Activated T-cell treated with anti-CD3 and anti-CD28 coated beads, Interleukin-2, amount 50 U/mL, for 24 hours (primary cell): ENCODE results near the gene SULT1C4.

Experiments
- DNase-seq: peaks from one replicate; pipeline ENCODE4 v3.0.0-alpha.2; 2020
- H3K27ac Mint-ChIP-seq: 2 replicates; pipeline ENCODE4 v1.8.0; 2020; ENCODE audit warnings: mild to moderate bottlenecking, mixed read lengths
- H3K27me3 Mint-ChIP-seq: 2 replicates; pipeline ENCODE4 v1.8.0; 2020; ENCODE audit warnings: mixed read lengths
- H3K36me3 Mint-ChIP-seq: 2 replicates; pipeline ENCODE4 v1.8.0; 2020; ENCODE audit warnings: low read depth, mixed read lengths
- H3K4me1 Mint-ChIP-seq: 2 replicates; pipeline ENCODE4 v1.8.0; 2020; ENCODE audit warnings: low read depth, mixed read lengths
- H3K4me3 Mint-ChIP-seq: 2 replicates; pipeline ENCODE4 v1.8.0; 2020; ENCODE audit warnings: mild to moderate bottlenecking, moderate library complexity, mixed read lengths
- H3K9me3 Mint-ChIP-seq: 2 replicates; pipeline ENCODE4 v1.8.0; 2020; ENCODE audit warnings: mixed read lengths

SULT1C4 gene

DNA sequence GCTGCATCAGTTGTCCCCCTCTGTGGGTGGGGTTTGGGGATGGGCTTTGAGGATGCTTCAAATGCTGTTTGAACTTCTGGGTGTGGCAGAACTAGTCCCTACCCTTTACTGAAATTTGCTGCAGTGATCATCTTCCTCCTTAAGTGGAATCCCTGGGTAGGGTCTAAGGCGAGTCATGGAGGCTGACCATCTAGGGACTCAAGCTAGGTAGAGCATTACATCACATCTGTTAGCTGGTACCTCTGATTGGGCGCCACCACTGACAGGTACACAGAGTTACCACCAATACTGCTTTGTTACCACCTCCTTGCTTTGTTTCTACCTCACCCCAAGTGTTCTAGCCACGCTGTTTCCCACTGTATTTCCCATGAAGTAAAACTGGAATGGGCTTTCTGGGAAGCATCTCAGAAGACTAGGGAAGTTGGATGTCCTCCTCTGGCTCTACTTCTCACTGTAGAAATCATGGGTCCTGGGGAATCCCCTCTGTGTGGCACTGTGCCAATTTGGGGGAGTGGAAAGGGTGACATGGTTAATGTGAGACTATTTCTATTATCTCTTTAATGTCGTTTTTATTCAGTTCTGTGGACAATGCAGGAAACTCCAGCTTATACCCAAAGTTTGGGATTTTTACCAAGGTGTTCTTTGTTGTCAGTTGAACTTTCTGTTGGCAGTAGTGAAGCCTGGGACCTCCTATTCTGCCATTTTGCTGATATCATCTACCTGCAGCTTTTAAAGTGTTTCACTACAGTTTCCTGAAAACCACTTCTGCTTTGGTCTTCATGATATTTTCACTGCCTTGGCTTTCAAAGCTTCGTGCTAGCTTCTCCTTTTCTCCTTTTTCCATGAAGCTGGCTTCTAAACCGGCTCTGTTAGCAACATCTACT lies 14.5 kb upstream of the SULT1C4 start:
- no peak overlapping the region for H3K27ac Mint-ChIP-seq
- H3K4me3 Mint-ChIP-seq: no peak overlapping the region
- DNase-seq: no peak

DNA sequence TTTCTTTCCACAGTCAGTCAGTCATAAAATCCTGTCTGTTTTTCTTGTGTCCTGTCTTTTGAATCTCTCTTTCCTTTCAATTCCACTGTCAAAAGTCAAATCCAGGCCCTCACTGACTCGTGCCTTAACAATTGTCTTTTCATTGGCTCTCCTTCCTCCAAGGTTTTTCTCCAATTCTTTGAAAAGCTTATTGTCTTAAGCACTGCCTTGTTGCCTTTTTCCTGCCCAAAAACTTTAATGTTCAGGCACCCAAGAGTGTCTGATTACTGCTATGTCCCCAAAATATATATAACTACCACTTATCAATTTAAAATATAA lies 13.9 kb upstream of the SULT1C4 start:
- Mint-ChIP-seq H3K36me3 (no peaks in the 10 kb centered on the region), H3K4me1 (no peaks in the 10 kb centered on the region), H3K27ac (no peak overlapping the region), H3K9me3 (no peaks in the 10 kb centered on the region), H3K27me3 (peaks cover 28% of the 10 kb centered on the region), H3K4me3 (no peak overlapping the region)
- no peak for DNase-seq

More for the DNA sequence above, 14.5 kb upstream of the SULT1C4 start:
- Mint-ChIP-seq H3K4me1 (no peaks in the 10 kb centered on the region), H3K9me3 (no peaks in the 10 kb centered on the region), H3K27me3 (peaks cover 33% of the 10 kb centered on the region), H3K36me3 (no peaks in the 10 kb centered on the region)

DNA sequence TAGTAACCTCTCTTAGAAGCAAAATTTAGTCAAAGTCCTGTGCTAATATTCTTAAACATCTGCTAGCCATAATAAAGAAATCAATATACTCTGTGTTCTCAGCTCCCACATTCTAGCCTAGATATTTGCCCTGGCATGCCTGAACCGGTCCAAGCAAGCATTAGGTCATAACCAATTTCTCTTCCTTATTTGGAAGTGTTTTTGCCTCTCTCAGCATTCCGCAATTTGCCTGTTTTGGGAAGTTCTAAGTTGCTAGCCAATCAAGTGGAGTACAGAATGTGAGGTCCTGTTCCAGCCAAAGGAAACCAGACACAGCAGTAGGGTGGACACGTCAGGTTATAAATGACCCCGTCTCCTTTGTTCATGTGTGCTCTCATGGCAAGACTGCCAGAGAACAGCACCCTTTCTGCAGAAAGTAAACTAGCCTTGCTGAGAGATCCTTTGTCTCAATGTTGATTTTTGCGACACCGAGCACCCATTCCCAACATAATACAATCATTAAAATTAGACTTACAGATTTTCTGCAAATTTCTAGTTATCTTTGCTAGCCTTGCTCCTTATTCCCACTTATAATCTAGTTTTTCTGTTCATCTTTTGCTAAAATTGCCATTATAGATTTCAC lies 13.0 kb upstream of the SULT1C4 start:
- Mint-ChIP-seq H3K4me1 (no peaks in the 10 kb centered on the region), H3K27me3 (peaks cover 23% of the 10 kb centered on the region), H3K27ac (no peak overlapping the region), H3K9me3 (no peaks in the 10 kb centered on the region), H3K36me3 (no peaks in the 10 kb centered on the region), H3K4me3 (no peak overlapping the region)
- no peak for DNase-seq

DNA sequence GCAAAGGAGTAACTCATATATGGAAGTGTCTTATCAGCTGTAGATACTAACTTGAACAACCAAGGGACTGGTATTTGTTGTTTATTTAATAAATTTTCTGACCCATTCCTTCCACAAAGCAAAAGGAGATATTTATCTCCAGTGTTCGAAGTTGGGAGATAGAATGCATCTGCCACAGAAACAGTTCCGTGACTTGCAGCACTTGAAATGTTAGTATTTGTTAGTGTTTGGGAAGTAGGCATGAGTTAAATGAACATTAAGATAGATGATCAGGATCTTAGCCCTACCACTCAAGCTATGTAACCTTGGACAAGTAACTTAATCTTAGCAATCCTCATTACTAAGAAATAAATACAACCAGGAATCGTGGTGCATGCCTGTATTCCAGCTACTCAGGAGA lies 12.1 kb upstream of the SULT1C4 start:
- H3K27ac Mint-ChIP-seq: no peak overlapping the region
- H3K9me3 Mint-ChIP-seq: no peaks in the 10 kb centered on the region
- no peak overlapping the region for H3K4me3 Mint-ChIP-seq
- peaks cover 22% of the 10 kb centered on the region for H3K27me3 Mint-ChIP-seq
- no peak for DNase-seq
- no peaks in the 10 kb centered on the region for H3K36me3 Mint-ChIP-seq
- no peaks in the 10 kb centered on the region for H3K4me1 Mint-ChIP-seq

DNA sequence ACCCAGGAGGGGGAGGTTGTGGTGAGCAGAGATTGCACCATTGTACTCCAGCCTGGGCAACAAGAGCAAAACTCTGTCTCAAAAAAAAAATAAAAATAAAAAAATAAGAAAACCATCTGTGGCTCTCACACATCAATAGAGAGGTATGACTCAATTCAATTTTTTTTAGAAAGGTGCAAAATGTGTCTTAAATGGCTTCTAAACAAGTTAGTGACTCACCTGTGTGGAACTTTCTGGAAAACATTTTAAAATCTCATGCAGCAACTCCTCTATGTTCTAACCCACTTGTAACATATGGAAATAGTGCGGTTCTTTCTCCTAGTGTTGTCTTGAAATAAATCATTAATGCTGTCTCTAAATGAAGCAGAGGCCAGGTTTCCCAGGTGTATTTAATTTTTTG lies 10.7 kb upstream of the SULT1C4 start:
- H3K27ac Mint-ChIP-seq: no peak overlapping the region
- no peak for DNase-seq
- H3K9me3 Mint-ChIP-seq: no peaks in the 10 kb centered on the region
- no peak overlapping the region for H3K4me3 Mint-ChIP-seq
- H3K27me3 Mint-ChIP-seq: peaks cover 21% of the 10 kb centered on the region
- H3K36me3 Mint-ChIP-seq: no peaks in the 10 kb centered on the region
- no peaks in the 10 kb centered on the region for H3K4me1 Mint-ChIP-seq

DNA sequence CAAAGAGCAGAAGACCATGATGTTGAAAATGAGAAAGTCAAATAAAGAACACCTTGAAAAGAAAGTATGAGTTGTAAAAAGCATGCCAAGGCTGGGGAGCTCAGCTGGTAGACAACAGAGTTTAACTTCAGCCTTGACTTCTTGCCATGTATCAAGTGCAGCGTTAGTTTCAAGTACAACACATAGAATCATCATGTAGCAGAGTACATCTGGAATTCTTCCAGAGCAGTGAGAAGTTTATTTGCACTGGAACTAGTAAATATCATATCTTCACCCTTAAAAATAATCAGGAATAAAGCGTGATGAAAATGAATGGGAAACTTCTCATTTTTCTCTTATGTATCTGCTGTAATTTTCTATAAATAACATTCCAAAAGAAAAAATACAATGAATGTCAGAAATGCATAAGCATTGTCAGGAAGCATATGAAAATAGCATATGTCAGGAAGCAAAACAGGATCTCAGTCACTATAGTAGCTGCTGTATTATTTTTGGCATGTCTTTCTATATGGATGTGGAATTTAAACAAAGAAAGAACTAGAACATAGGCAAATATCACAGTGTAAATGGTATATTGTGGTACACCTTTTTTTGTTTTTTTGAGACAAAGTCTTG lies 10.1 kb upstream of the SULT1C4 start:
- no peaks in the 10 kb centered on the region for H3K36me3 Mint-ChIP-seq
- DNase-seq: no peak
- peaks cover 20% of the 10 kb centered on the region for H3K27me3 Mint-ChIP-seq
- H3K4me3 Mint-ChIP-seq: no peak overlapping the region
- H3K27ac Mint-ChIP-seq: no peak overlapping the region
- no peaks in the 10 kb centered on the region for H3K9me3 Mint-ChIP-seq
- no peaks in the 10 kb centered on the region for H3K4me1 Mint-ChIP-seq

DNA sequence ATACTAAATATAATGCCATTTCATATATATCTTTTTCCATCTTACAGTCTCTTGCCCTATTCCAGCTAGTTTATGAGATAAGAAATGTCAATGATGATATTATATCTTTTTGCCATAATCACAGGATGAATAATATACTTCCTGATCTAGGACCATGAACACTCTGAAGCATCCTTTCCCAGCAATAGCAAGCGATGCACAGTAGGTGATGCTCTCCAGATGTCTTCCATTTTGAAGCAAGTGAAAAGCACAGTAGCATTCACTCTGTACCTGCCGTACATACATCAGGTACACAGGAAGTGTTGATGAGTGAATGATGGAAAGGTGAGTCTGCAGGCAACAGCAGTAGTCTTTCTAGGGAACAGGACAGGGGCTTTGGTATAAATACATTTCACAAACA lies 8.6 kb upstream of the SULT1C4 start:
- H3K4me3 Mint-ChIP-seq: no peak overlapping the region
- H3K4me1 Mint-ChIP-seq: no peaks in the 10 kb centered on the region
- no peaks in the 10 kb centered on the region for H3K36me3 Mint-ChIP-seq

DNA sequence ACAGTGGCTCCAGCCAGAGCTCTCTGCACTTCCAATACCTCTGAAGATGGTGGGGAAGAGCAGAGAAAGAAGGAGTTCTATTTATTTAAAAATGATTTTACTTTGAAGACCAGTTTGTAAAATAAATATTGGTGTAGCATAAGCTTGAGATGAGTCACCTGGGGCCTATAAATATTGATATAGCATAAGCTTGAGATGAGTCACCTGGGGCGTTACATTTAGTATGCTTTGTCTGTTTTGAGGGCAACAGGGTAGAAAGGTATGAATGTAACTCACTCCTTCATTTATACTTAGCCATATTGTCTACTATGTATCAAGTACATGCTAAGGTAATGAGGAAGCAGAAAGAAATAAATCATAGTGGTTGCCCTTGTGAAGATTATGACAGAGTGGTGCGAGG lies 7.7 kb upstream of the SULT1C4 start:
- Mint-ChIP-seq H3K27ac (no peak overlapping the region), H3K4me1 (no peaks in the 10 kb centered on the region), H3K27me3 (peaks cover 6% of the 10 kb centered on the region), H3K9me3 (no peaks in the 10 kb centered on the region), H3K36me3 (no peaks in the 10 kb centered on the region), H3K4me3 (no peak overlapping the region)
- DNase-seq: no peak

More for the DNA sequence above, 8.6 kb upstream of the SULT1C4 start:
- Mint-ChIP-seq H3K27me3 (peaks cover 13% of the 10 kb centered on the region), H3K27ac (no peak overlapping the region), H3K9me3 (no peaks in the 10 kb centered on the region)
- no peak for DNase-seq

DNA sequence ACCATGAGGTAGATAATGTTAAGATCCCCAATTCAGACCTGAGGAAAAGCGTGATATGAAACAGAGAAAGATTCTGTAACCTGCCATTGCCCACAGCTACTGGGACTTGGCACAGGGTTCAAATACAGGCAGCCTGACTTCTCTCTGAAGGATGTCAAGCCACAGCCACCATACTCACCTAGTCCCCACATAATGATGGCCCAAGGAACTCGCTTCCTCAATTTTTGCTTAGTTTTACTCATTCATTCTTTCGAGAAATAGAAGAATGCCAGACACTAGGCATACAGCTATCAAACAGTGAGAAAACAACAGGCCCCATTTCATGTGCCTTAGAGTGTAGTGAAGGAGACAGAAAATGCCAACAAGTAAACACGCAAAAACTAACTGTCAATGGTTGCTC lies 980 bp upstream of the SULT1C4 start:
- Mint-ChIP-seq H3K27me3 (peaks cover 11% of the 10 kb centered on the region), H3K4me1 (no peaks in the 10 kb centered on the region), H3K9me3 (no peaks in the 10 kb centered on the region), H3K4me3 (no peak overlapping the region), H3K27ac (no peak overlapping the region), H3K36me3 (no peaks in the 10 kb centered on the region)
- no peak for DNase-seq

DNA sequence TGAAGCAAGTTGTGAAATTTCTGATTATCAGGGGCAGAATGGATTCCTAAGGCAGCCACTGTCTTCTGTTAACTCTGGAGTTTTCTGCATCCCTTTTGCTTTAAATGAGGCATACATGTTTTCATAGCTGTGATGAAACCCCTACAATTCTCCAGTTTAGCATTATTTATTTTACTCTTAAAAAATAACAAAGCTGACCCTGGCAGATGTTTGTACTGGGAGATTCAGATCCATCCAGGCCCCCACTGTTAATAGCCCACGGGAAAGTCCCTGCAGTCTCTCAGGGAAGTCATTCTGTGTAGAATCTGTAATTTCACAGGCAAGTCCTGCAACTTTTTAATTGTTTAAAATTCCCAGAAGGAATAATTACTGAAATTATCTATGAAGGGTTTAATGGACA lies 353 bp upstream of the SULT1C4 start:
- Mint-ChIP-seq H3K4me1 (no peaks in the 10 kb centered on the region), H3K36me3 (no peaks in the 10 kb centered on the region)
- DNase-seq: no peak

DNA sequence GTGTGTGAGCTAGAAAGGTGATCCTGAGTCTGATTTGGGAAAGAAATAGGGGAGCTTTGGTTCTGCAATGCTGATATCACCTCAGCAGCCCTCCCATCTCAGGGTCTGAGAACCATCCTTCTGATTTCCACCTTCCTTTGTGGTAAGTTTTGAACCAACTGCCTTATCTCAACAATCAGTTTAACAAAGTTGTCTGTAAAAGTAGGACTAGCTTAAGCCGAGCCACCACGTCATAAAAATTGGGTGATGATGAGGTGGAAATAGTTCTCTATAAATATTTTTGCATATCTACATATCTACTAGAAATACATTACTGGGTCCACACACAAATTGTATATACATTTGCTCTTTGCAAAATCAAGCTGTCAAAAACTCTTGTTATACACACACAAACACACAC lies 1.1 kb downstream of the SULT1C4 start:
- H3K36me3 Mint-ChIP-seq: no peaks in the 10 kb centered on the region

More for the DNA sequence above, 353 bp upstream of the SULT1C4 start:
- peaks cover 11% of the 10 kb centered on the region for H3K27me3 Mint-ChIP-seq
- H3K27ac Mint-ChIP-seq: no peak overlapping the region
- H3K4me3 Mint-ChIP-seq: no peak overlapping the region
- H3K9me3 Mint-ChIP-seq: no peaks in the 10 kb centered on the region

DNA sequence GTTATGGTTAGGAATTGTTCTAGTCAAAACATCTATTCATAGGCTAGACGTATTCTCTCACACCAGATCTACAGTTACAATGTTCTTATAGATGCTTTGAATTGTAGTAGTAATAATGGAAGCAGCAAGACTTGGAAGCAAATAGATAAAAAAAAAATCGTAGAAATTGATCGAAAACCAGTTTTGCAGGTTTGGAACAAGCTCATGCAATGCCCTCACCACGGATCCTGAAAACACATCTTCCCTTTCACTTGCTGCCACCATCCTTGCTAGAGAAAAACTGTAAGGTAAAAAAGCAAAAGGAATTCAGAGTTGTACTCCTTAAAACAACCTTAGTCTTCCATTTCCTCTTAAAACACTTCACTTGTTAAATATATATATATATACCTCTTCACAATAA lies 4.4 kb downstream of the SULT1C4 start:
- no peak for DNase-seq
- peaks cover 3% of the 10 kb centered on the region for H3K4me1 Mint-ChIP-seq
- H3K27ac Mint-ChIP-seq: no peak overlapping the region
- H3K4me3 Mint-ChIP-seq: no peak overlapping the region
- H3K9me3 Mint-ChIP-seq: no peaks in the 10 kb centered on the region
- H3K36me3 Mint-ChIP-seq: no peaks in the 10 kb centered on the region
- H3K27me3 Mint-ChIP-seq: peaks cover 7% of the 10 kb centered on the region

More for the DNA sequence above, 1.1 kb downstream of the SULT1C4 start:
- H3K4me3 Mint-ChIP-seq: no peak overlapping the region
- peaks cover 10% of the 10 kb centered on the region for H3K27me3 Mint-ChIP-seq
- no peak for DNase-seq
- H3K4me1 Mint-ChIP-seq: no peaks in the 10 kb centered on the region
- H3K27ac Mint-ChIP-seq: no peak overlapping the region
- no peaks in the 10 kb centered on the region for H3K9me3 Mint-ChIP-seq

DNA sequence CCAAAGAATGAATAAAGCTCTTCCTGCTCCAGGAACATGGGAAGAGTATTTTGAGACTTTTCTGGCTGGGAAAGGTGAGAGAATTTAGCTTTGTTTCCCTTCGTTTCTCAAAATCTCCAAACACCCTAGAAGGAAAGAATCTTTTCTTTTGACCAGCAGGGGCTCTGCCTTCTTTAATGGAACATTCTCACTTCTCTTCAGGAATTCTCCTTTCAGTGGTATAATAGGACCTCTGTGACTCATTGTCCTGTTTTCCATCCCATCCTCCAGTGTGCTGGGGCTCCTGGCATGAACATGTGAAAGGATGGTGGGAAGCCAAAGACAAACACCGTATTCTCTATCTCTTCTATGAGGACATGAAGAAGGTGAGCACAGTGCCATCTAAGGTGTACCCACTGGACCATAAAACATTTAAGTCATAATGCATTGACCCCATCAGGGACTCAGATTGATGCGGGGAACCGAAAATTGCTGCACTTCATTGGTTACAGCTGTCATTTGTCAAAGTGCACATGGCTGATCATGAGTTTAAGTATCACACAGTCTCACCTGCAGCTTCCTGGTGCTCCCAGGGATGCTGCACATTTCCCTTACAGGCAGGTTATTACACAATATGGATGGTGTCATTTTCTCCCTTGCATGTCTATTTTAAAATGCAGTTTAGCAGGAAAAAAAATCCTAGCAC lies 5.5 kb downstream of the SULT1C4 start:
- Mint-ChIP-seq H3K4me3 (no peak overlapping the region), H3K27ac (no peak overlapping the region), H3K27me3 (peaks cover 6% of the 10 kb centered on the region), H3K36me3 (no peaks in the 10 kb centered on the region), H3K9me3 (no peaks in the 10 kb centered on the region), H3K4me1 (peaks cover 3% of the 10 kb centered on the region)
- DNase-seq: no peak

DNA sequence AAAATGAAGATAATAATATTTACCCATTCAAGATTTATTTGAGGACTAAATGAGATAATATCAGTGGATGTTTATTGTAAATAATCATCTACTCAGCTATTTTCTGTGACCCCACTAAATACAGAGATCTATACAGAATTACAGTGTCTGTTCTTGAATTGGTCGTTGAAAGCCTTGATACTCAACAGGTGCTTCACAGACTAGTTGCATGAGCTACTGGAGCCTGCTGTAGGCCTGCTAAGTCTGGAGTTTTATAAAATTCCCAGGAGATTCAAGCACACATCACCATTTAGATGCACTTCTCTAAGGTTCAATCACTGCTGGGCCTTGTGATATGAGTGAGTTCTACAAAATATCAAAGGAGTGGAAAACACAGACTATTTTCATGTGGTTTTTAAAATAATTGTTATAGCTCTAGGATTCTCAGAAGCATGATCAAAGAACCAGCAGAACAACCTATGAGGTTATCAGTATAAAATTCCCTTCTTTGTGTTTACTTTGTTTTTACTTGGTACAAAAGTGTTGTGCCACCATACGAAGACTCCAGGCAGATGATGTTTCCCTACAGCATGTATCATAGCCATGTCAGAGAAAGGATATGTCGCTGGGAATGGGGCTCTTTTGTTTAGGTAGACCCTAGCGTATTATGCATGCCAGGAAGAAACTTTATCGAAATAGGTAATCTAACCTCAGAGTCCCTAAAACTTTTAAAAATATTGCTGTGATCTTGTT lies 7.1 kb downstream of the SULT1C4 start:
- H3K4me1 Mint-ChIP-seq: peaks cover 3% of the 10 kb centered on the region
- H3K27ac Mint-ChIP-seq: no peak overlapping the region
- H3K4me3 Mint-ChIP-seq: no peak overlapping the region
- H3K9me3 Mint-ChIP-seq: no peaks in the 10 kb centered on the region
- H3K36me3 Mint-ChIP-seq: no peaks in the 10 kb centered on the region
- peaks cover 9% of the 10 kb centered on the region for H3K27me3 Mint-ChIP-seq
- DNase-seq: no peak
